ENCODE data around the gene SLC22A23. TPM values are rescaled to one million over a fixed set of nuclear protein-coding genes. Genes with fewer than 3 reads are reported as not detected.

Gene SLC22A23
- total RNA-seq, 4 donors from 2014 or later: 6.2 to 10.8 (median 7.8) TPM

- TF ChIP-seq POLR2A (IDR thresholded peaks at IDR 0.05): no peak
- TF ChIP-seq EP300 (IDR thresholded peaks at IDR 0.05): no peak
- TF ChIP-seq, protein P1, sequence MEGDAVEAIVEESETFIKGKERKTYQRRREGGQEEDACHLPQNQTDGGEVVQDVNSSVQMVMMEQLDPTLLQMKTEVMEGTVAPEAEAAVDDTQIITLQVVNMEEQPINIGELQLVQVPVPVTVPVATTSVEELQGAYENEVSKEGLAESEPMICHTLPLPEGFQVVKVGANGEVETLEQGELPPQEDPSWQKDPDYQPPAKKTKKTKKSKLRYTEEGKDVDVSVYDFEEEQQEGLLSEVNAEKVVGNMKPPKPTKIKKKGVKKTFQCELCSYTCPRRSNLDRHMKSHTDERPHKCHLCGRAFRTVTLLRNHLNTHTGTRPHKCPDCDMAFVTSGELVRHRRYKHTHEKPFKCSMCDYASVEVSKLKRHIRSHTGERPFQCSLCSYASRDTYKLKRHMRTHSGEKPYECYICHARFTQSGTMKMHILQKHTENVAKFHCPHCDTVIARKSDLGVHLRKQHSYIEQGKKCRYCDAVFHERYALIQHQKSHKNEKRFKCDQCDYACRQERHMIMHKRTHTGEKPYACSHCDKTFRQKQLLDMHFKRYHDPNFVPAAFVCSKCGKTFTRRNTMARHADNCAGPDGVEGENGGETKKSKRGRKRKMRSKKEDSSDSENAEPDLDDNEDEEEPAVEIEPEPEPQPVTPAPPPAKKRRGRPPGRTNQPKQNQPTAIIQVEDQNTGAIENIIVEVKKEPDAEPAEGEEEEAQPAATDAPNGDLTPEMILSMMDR (IDR thresholded peaks at IDR 0.05): no peak
- peak; percentile 57 for TF ChIP-seq POLR2AphosphoS5 (IDR thresholded peaks at IDR 0.05)
- Histone ChIP-seq H3K27ac (peak overlapping the region; percentile 59 to 93 (median 88)), H3K9me3 (no peaks in the 10 kb centered on the region), H3K4me1 (peaks cover 0 to 57% (median 36%) of the 10 kb centered on the region in 3 donors), H3K36me3 (no peaks in the 10 kb centered on the region), H3K4me3 (peak overlapping the region; percentile 40 to 64), H3K27me3 (peaks cover 57% of the 10 kb centered on the region)
- 0% methylated on average over 11 to 13 of the region's 47 CpGs for WGBS, 2 donors (ENCODE audit: low coverage in 1 of 2)
- ATAC-seq: peak; percentile 85
These were observed 225.4 kb downstream of the SLC22A23 start for GRCh38 chr6:3231247-3232016.

DNA sequence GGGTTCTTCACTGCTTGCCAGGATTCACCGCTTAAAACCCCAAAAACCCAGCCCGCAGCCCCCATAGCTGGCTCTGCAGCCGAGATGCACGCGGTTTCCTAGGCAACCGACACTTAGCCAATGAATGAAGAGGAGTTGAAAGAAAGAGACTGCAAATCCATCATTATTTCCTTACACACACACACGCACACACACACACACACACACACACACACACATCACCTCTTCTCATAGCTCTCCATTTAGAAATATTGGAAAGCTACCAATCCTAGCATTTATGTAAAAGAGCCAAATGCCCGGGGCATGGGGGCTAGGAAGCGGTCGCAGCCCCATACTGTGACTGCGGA, 226.0 kb downstream of the SLC22A23 start:
- Histone ChIP-seq H3K4me1 (peaks cover 0 to 61% (median 36%) of the 10 kb centered on the region in 3 donors), H3K27ac (peak overlapping the region; percentile 59 to 93 (median 88)), H3K4me3 (peak overlapping the region; percentile 40 to 64), H3K9me3 (no peaks in the 10 kb centered on the region), H3K36me3 (no peaks in the 10 kb centered on the region), H3K27me3 (peaks cover 61% of the 10 kb centered on the region)
- no peak for ATAC-seq
- 3 to 4% methylated on average over 8 to 10 of the region's 11 CpGs for WGBS, 2 donors (ENCODE audit: low coverage in 1 of 2)
- TF ChIP-seq EP300 (IDR thresholded peaks at IDR 0.05) (no peak), POLR2AphosphoS5 (IDR thresholded peaks at IDR 0.05) (no peak), POLR2A (IDR thresholded peaks at IDR 0.05) (no peak)
- TF ChIP-seq, protein P1 (IDR thresholded peaks at IDR 0.05): no peak

GRCh38 chr6:3230256-3230882, 226.5 kb downstream of the SLC22A23 start:
- H3K36me3 ChIP-seq: no peaks in the 10 kb centered on the region
- TF ChIP-seq POLR2A (IDR thresholded peaks at IDR 0.05): no peak
- no peak for ATAC-seq
- H3K9me3 ChIP-seq: no peaks in the 10 kb centered on the region
- peak overlapping the region in 1 of 2 donors; percentile 64 for H3K4me3 ChIP-seq
- peaks cover 0 to 61% (median 36%) of the 10 kb centered on the region in 3 donors for H3K4me1 ChIP-seq
- peaks cover 59% of the 10 kb centered on the region for H3K27me3 ChIP-seq
- 26 to 32% methylated on average over 11 of the region's 11 CpGs for WGBS, 2 donors (ENCODE audit: low coverage in 1 of 2)
- H3K27ac ChIP-seq: peak overlapping the region in 2 of 4 donors; percentile 87 to 93

DNA sequence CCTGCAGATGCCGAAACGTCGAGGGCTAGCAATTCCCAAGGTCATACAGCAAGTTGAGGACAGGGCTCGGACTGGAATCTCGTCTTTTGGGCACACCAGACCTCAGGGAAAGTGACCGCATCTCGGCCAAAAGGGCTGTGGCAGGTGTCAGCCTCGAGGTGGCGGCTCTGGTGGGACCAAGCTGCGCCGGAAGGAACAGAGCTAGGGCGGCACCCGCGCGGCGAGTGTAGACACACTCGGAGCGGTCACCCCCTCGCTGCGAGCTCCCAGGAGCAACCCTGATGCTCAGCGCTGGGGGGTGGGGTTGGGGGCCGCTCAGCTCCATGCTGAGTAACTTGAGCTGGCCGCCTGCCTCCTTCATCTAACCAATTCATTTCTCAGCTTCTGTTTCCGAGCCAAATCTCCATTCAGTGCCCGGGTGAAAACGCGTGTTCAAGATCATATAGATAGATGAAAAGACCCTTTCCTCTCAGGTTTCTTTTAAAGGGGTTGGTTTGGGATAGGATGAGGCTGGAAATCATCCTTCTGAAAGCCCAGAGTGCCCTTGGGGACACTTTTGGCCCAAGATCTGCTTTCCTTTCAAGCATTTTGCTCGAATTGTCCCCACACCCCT, 227.2 kb downstream of the SLC22A23 start:
- peaks cover 0 to 61% (median 36%) of the 10 kb centered on the region in 3 donors for H3K4me1 ChIP-seq
- peak overlapping the region in 1 of 2 donors; percentile 58 for H3K4me3 ChIP-seq
- WGBS, 2 donors (ENCODE audit: low coverage in 1 of 2): 32 to 35% methylated on average over 6 to 10 of the region's 28 CpGs
- H3K27ac ChIP-seq: peak overlapping the region in 2 of 4 donors; percentile 19 to 74
- no peaks in the 10 kb centered on the region for H3K36me3 ChIP-seq
- H3K9me3 ChIP-seq: no peaks in the 10 kb centered on the region
- no peak for ATAC-seq
- TF ChIP-seq, protein P1 (IDR thresholded peaks at IDR 0.05): no peak
- no peak for TF ChIP-seq POLR2A (IDR thresholded peaks at IDR 0.05)
- TF ChIP-seq POLR2AphosphoS5 (IDR thresholded peaks at IDR 0.05): no peak
- no peak for TF ChIP-seq EP300 (IDR thresholded peaks at IDR 0.05)
- H3K27me3 ChIP-seq: peaks cover 53% of the 10 kb centered on the region

GRCh38 chr6:3228771-3229565, 227.9 kb downstream of the SLC22A23 start:
- no peaks in the 10 kb centered on the region for H3K36me3 ChIP-seq
- no peaks in the 10 kb centered on the region for H3K9me3 ChIP-seq
- peak overlapping the region in 1 of 2 donors; percentile 58 for H3K4me3 ChIP-seq
- WGBS, 2 donors (ENCODE audit: low coverage in 1 of 2): 9% methylated on average over 7 of the region's 62 CpGs; no CpG with 5 or more reads in 1 of the 2 donors
- ATAC-seq: no peak
- H3K27me3 ChIP-seq: peaks cover 53% of the 10 kb centered on the region
- peak overlapping the region in 2 of 4 donors; percentile 19 to 74 for H3K27ac ChIP-seq
- no peak for TF ChIP-seq POLR2A (IDR thresholded peaks at IDR 0.05)
- TF ChIP-seq EP300 (IDR thresholded peaks at IDR 0.05): no peak
- no peak for TF ChIP-seq POLR2AphosphoS5 (IDR thresholded peaks at IDR 0.05)
- TF ChIP-seq, protein P1 (IDR thresholded peaks at IDR 0.05): no peak
- H3K4me1 ChIP-seq: peaks cover 0 to 61% (median 36%) of the 10 kb centered on the region in 3 donors

All from gastroesophageal sphincter (tissue), 4 donors.